H9 (cell line): ENCODE data around the gene BET1L. TPM values are rescaled to one million over a fixed set of nuclear protein-coding genes. Genes with fewer than 3 reads are reported as not detected.

ENCODE experiments used
- DNase-seq: peaks from one replicate; pipeline ENCODE4 v3.0.0-alpha.2; 2017
- H2AFZ ChIP-seq: one replicate; pipeline ENCODE4 v1.6.1; 2013; ENCODE audit warnings: mild to moderate bottlenecking, low read length, control low read depth, moderate library complexity
- H2AK5ac ChIP-seq: 2 replicates; pipeline ENCODE4 v1.6.1; 2013; ENCODE audit warnings: low read length, control low read depth, mixed read lengths; ENCODE audit not compliant: insufficient read length
- H2BK120ac ChIP-seq: one replicate; pipeline ENCODE4 v1.6.1; 2013; ENCODE audit warnings: low read depth, mild to moderate bottlenecking, low read length, control low read depth, inconsistent platforms; ENCODE audit not compliant: poor library complexity, severe bottlenecking
- H2BK12ac ChIP-seq: 2 replicates; pipeline ENCODE4 v1.6.1; 2013; ENCODE audit warnings: low read length, control low read depth, mixed read lengths, low read depth; ENCODE audit not compliant: insufficient read length
- H2BK15ac ChIP-seq: 2 replicates; pipeline ENCODE4 v1.6.1; 2013; ENCODE audit warnings: low read depth, low read length, control low read depth
- H2BK20ac ChIP-seq: one replicate; pipeline ENCODE4 v1.6.1; 2013; ENCODE audit warnings: low read depth, mild to moderate bottlenecking, low read length, control low read depth, inconsistent platforms; ENCODE audit not compliant: poor library complexity, severe bottlenecking
- H2BK5ac ChIP-seq: 2 replicates; pipeline ENCODE4 v1.6.1; 2013; ENCODE audit warnings: low read length, control low read depth, mixed read lengths; ENCODE audit not compliant: insufficient read length
- H3K14ac ChIP-seq: 2 replicates; pipeline ENCODE4 v1.6.1; 2013; ENCODE audit warnings: low read length, control low read depth; ENCODE audit not compliant: insufficient read depth
- H3K18ac ChIP-seq: 2 replicates; pipeline ENCODE4 v1.6.1; 2013; ENCODE audit warnings: low read depth, mild to moderate bottlenecking, mixed read lengths, low read length, control low read depth; ENCODE audit not compliant: insufficient read length
- H3K23ac ChIP-seq: 2 replicates; pipeline ENCODE4 v1.6.1; 2013; ENCODE audit warnings: low read length, control low read depth, mixed read lengths, low read depth; ENCODE audit not compliant: insufficient read length
- H3K23me2 ChIP-seq: 2 replicates; pipeline ENCODE4 v1.6.1; 2013; ENCODE audit warnings: low read depth, mild to moderate bottlenecking, mixed read lengths, low read length, control low read depth; ENCODE audit not compliant: insufficient read length, poor library complexity, severe bottlenecking
- H3K27ac ChIP-seq: 2 replicates; pipeline ENCODE4 v1.5.1; 2013; ENCODE audit warnings: low read length, control low read depth, mixed read lengths, low read depth; ENCODE audit not compliant: insufficient read length
- H3K27me3 ChIP-seq: 2 replicates; pipeline ENCODE4 v1.6.1; 2013; ENCODE audit warnings: low read length, control low read depth, inconsistent platforms; ENCODE audit not compliant: insufficient read depth
- H3K4ac ChIP-seq: 2 replicates; pipeline ENCODE4 v1.6.1; 2013; ENCODE audit warnings: low read depth, mild to moderate bottlenecking, control low read depth, inconsistent platforms, low read length, moderate library complexity
- H3K4me1 ChIP-seq: 2 replicates; pipeline ENCODE4 v1.6.1; 2013; ENCODE audit warnings: low read length, control low read depth, inconsistent platforms; ENCODE audit not compliant: insufficient read depth
- H3K4me2 ChIP-seq: 2 replicates; pipeline ENCODE4 v1.6.1; 2013; ENCODE audit warnings: low read length, control low read depth, mixed read lengths; ENCODE audit not compliant: insufficient read length, insufficient read depth
- H3K56ac ChIP-seq: 2 replicates; pipeline ENCODE4 v1.6.1; 2013; ENCODE audit warnings: low read depth, mild to moderate bottlenecking, mixed read lengths, low read length, control low read depth; ENCODE audit not compliant: insufficient read length
- H3K79me1 ChIP-seq: 2 replicates; pipeline ENCODE4 v1.6.1; 2013; ENCODE audit warnings: low read depth, mild to moderate bottlenecking, moderate library complexity, low read length, control low read depth, inconsistent platforms; ENCODE audit not compliant: insufficient read depth, poor library complexity, severe bottlenecking
- H3K79me2 ChIP-seq: 2 replicates; pipeline ENCODE4 v1.6.1; 2013; ENCODE audit warnings: low read length, control low read depth, inconsistent platforms; ENCODE audit not compliant: insufficient read depth
- H3K9ac ChIP-seq: 2 replicates; pipeline ENCODE4 v1.6.1; 2013; ENCODE audit warnings: low read length, control low read depth, mixed read lengths; ENCODE audit not compliant: insufficient read length; ENCODE audit errors: extremely low read depth
- H3K9me3 ChIP-seq: one replicate; pipeline ENCODE4 v1.6.1; 2013; ENCODE audit warnings: low read depth, low read length, inconsistent platforms; ENCODE audit not compliant: control insufficient read depth
- H3T11ph ChIP-seq: one replicate; pipeline ENCODE4 v1.6.1; 2013; ENCODE audit warnings: mild to moderate bottlenecking, low read length, control low read depth, inconsistent platforms
- H4K20me1 ChIP-seq: one replicate; pipeline ENCODE4 v1.6.1; 2013; ENCODE audit not compliant: control insufficient read depth, insufficient read length, insufficient read depth
- H4K5ac ChIP-seq: 2 replicates; pipeline ENCODE4 v1.6.1; 2013; ENCODE audit warnings: low read depth, mild to moderate bottlenecking, mixed read lengths, low read length, control low read depth; ENCODE audit not compliant: insufficient read length
- H4K8ac ChIP-seq: replicated peaks from 2 replicates; pipeline ENCODE4 v1.6.1; 2013; ENCODE audit warnings: low read length, control low read depth, mixed read lengths, low read depth; ENCODE audit not compliant: insufficient read length
- H4K91ac ChIP-seq: 2 replicates; pipeline ENCODE4 v1.6.1; 2013; ENCODE audit warnings: low read depth, mild to moderate bottlenecking, moderate library complexity, mixed read lengths, low read length, control low read depth; ENCODE audit not compliant: insufficient read length
- H3K27ac Mint-ChIP-seq, 3 experiments: 2 replicates in 2 of 3; 3 replicates in 1 of 3; pipeline ENCODE4 v1.8.0; 2020 to 2021; ENCODE audit warnings: mixed read lengths in 3 of 3, mild to moderate bottlenecking in 1 of 3, moderate library complexity in 1 of 3
- H3K27me3 Mint-ChIP-seq: 2 replicates; pipeline ENCODE4 v1.8.0; 2021; ENCODE audit warnings: low read depth, mild to moderate bottlenecking, moderate library complexity, mixed read lengths
- H3K36me3 Mint-ChIP-seq, 3 experiments: 2 replicates in 2 of 3; 3 replicates in 1 of 3; pipeline ENCODE4 v1.8.0; 2020 to 2021; ENCODE audit warnings: low read depth in 3 of 3, mixed read lengths in 3 of 3; ENCODE audit not compliant: insufficient read depth in 1 of 3
- H3K4me1 Mint-ChIP-seq, 2 experiments: 2 replicates each; pipeline ENCODE4 v1.8.0; 2020; ENCODE audit warnings: mixed read lengths in 2 of 2
- H3K4me3 Mint-ChIP-seq, 2 experiments: 2 replicates in 1 of 2; 3 replicates in 1 of 2; pipeline ENCODE4 v1.8.0; 2020 to 2021; ENCODE audit warnings: mild to moderate bottlenecking in 2 of 2, mixed read lengths in 2 of 2, moderate library complexity in 1 of 2
- H3K9me3 Mint-ChIP-seq, 2 experiments: 2 replicates in 1 of 2; 3 replicates in 1 of 2; pipeline ENCODE4 v1.8.0; 2020; ENCODE audit warnings: mild to moderate bottlenecking in 2 of 2, mixed read lengths in 2 of 2, moderate library complexity in 1 of 2
- CTCF ChIP-seq: fragments of 200-600 bp; sonication (generic); conservative IDR thresholded peaks from 3 replicates; pipeline ENCODE4 v1.8.0; 2021; ENCODE audit warnings: antibody characterized with exemption, mild to moderate bottlenecking
- WGBS: extraction: QIAGEN DNeasy Blood & Tissue Kit; methylation state at CpG from one replicate; pipeline ENCODE4 v1.1.7; 2013; ENCODE audit warnings: missing lambda C conversion rate, low lambda C conversion rate, mixed read lengths; ENCODE audit not compliant: insufficient read length; ENCODE audit errors: extremely low coverage; 5-methylcytosine and 5-hydroxymethylcytosine counted together
- total RNA-seq: library from RNA; stranded (reverse); gene quantifications from 2 replicates; pipeline ENCODE4 v1.2.1, GENCODE V29; 2021

The BET1L gene
- total RNA-seq, 1 experiment from 2014 or later: 49.4 TPM

- no peak overlapping the region for H4K5ac ChIP-seq
- H3K4me1 ChIP-seq: no peaks in the 10 kb centered on the region
- H3K4me2 ChIP-seq: no peak overlapping the region
- no peak overlapping the region for H4K91ac ChIP-seq
- no peaks in the 10 kb centered on the region for H3K27me3 ChIP-seq
- H3K4me1 Mint-ChIP-seq: peaks cover 0 to 5% of the 10 kb centered on the region in 2 experiments; a peak in 2 of 4 replicates
- no peaks in the 10 kb centered on the region for H3K23me2 ChIP-seq
- DNase-seq: no peak
- no peak overlapping the region for H2BK12ac ChIP-seq
- H4K20me1 ChIP-seq: no peaks in the 10 kb centered on the region
- H3K27me3 Mint-ChIP-seq: no peaks in the 10 kb centered on the region; the same call in 1 of the 2 replicates
- H3K36me3 Mint-ChIP-seq: peaks cover 26 to 40% (median 31%) of the 10 kb centered on the region in 3 experiments
- H3K79me1 ChIP-seq: no peaks in the 10 kb centered on the region
- H2AK5ac ChIP-seq: no peak overlapping the region
- H3K27ac ChIP-seq: no peak overlapping the region
- H3T11ph ChIP-seq: no peak overlapping the region
- no peak overlapping the region for H4K8ac ChIP-seq
- H3K23ac ChIP-seq: no peak overlapping the region
- peak overlapping the region in 1 of 2 experiments; percentile 31; a peak in 1 of 5 replicates for H3K4me3 Mint-ChIP-seq
- no peak overlapping the region for H3K18ac ChIP-seq
- peak overlapping the region in 1 of 3 experiments; percentile 37; a peak in 2 of 7 replicates for H3K27ac Mint-ChIP-seq
- H3K56ac ChIP-seq: no peak overlapping the region
- no peak overlapping the region for H3K4ac ChIP-seq
- no peak overlapping the region for H3K14ac ChIP-seq
- no peak overlapping the region for H2BK120ac ChIP-seq
- no peaks in the 10 kb centered on the region for H3K9me3 ChIP-seq
- H3K9ac ChIP-seq: no peak overlapping the region
- no peak overlapping the region for H2AFZ ChIP-seq
- no peaks in the 10 kb centered on the region for H3K79me2 ChIP-seq
- no peak for TF ChIP-seq CTCF
- whole genome bisulfite sequencing: no CpG with 5 or more reads among the region's 5 CpGs
- no peaks in the 10 kb centered on the region; a peak in 1 of 5 replicates for H3K9me3 Mint-ChIP-seq
- H2BK5ac ChIP-seq: no peak overlapping the region
- no peak overlapping the region for H2BK20ac ChIP-seq
- H2BK15ac ChIP-seq: no peak overlapping the region
These were observed 46.7 kb upstream of the BET1L start for GRCh38 chr11:253886-254270.
